Testis (tissue), 3 donors: ENCODE results near the gene GALNT17. TPM values are rescaled to one million over a fixed set of nuclear protein-coding genes. Genes with fewer than 3 reads are reported as not detected.

ENCODE experiments used
- DNase-seq: peaks from one replicate; pipeline ENCODE4 v3.0.0-alpha.2; 2019
- H3K27ac ChIP-seq, 2 donors: fragments of 200-600 bp; sonication (generic); one replicate each; pipeline ENCODE4 v1.5.1; 2019
- H3K27me3 ChIP-seq: fragments of 200-600 bp; sonication (generic); one replicate; pipeline ENCODE4 v1.5.1; 2019
- H3K36me3 ChIP-seq: fragments of 200-600 bp; sonication (generic); one replicate; pipeline ENCODE4 v1.5.1; 2017; ENCODE audit warnings: low read depth; ENCODE audit errors: missing control alignments
- H3K4me1 ChIP-seq: fragments of 200-600 bp; sonication (generic); one replicate; pipeline ENCODE4 v1.5.1; 2019
- H3K4me3 ChIP-seq, 2 donors: fragments of 200-600 bp; sonication (generic); one replicate each; pipeline ENCODE4 v1.5.1; 2017 to 2019
- H3K9me3 ChIP-seq: fragments of 200-600 bp; sonication (generic); one replicate; pipeline ENCODE4 v1.5.1; 2017
- CTCF ChIP-seq, 3 experiments: fragments of 450-650 bp in 2 of 3; fragments of 200-600 bp in 1 of 3; sonication (generic) in 1 of 3; IDR thresholded peaks; one replicate each; pipeline ENCODE4 v1.5.1; 2016 to 2019; ENCODE audit warnings: antibody characterized with exemption in 3 of 3, mild to moderate bottlenecking in 2 of 3, moderate library complexity in 1 of 3
- POLR2A ChIP-seq: fragments of 450-650 bp; IDR thresholded peaks from one replicate; pipeline ENCODE4 v1.6.1; 2017; ENCODE audit warnings: antibody characterized with exemption, mild to moderate bottlenecking, moderate library complexity
- WGBS, 2 donors: methylation state at CpG; one replicate each; pipeline ENCODE4 v1.1.5; 2018; 5-methylcytosine and 5-hydroxymethylcytosine counted together
- intact Hi-C: fragments of 100-400 bp; cut with DNase I; formaldehyde crosslinking; loops from one replicate; pipeline ENCODE4 v1.15.1; 2023; ENCODE audit warnings: low total_unique reads
- polyA plus RNA-seq: library from polyadenylated mRNA; stranded (reverse); fragments of 350-450 nt; fragmentation: Illumina TruSeq; extraction: RNeasy Lipid Tissue Mini Kit (QIAGEN cat#74804); gene quantifications from one replicate; pipeline ENCODE4 v1.2.3, GENCODE V29; 2014; ENCODE audit warnings: low read depth, low replicate concordance; ENCODE audit not compliant: insufficient read depth
- total RNA-seq, 2 donors: library from RNA; depleted of rRNA; stranded (reverse); fragments of >200 nt; gene quantifications; one replicate each; pipeline ENCODE4 v1.2.3, GENCODE V29; 2016

GALNT17 gene
- total and polyA plus RNA-seq, 3 donors from 2014 or later = 10.9 to 39.1 (median 29.4) TPM

GRCh38 chr7:71182438-71182935 is 50.5 kb downstream of the GALNT17 start:
- TF ChIP-seq CTCF (IDR thresholded peaks at IDR 0.05) (no peak), POLR2A (no peak)
- H3K4me1 ChIP-seq = peaks cover 6% of the 10 kb centered on the region
- no peak overlapping the region for H3K4me3 ChIP-seq
- H3K9me3 ChIP-seq = no peaks in the 10 kb centered on the region
- DNase-seq = no peak
- WGBS, 2 donors = 24 to 53% methylated on average over 4 of the region's 4 CpGs
- no peaks in the 10 kb centered on the region for H3K36me3 ChIP-seq
- no peaks in the 10 kb centered on the region for H3K27me3 ChIP-seq
- H3K27ac ChIP-seq = no peak overlapping the region
- intact Hi-C loops = no loop called here

GRCh38 chr7:71184136-71184535 is 52.2 kb downstream of the GALNT17 start:
- intact Hi-C loops = no loop called here
- DNase-seq = no peak
- H3K36me3 ChIP-seq = no peaks in the 10 kb centered on the region
- WGBS, 2 donors = 89 to 94% methylated on average over 5 of the region's 5 CpGs
- no peaks in the 10 kb centered on the region for H3K9me3 ChIP-seq
- H3K27me3 ChIP-seq = no peaks in the 10 kb centered on the region
- no peak overlapping the region for H3K4me3 ChIP-seq
- peaks cover 6% of the 10 kb centered on the region for H3K4me1 ChIP-seq
- TF ChIP-seq POLR2A = no peak
- TF ChIP-seq CTCF (IDR thresholded peaks at IDR 0.05) = no peak
- H3K27ac ChIP-seq = no peak overlapping the region

GRCh38 chr7:71184609-71185008 is 52.7 kb downstream of the GALNT17 start:
- WGBS, 2 donors = 85 to 92% methylated on average over 1 of the region's 1 CpG

GRCh38 chr7:71186535-71187057 is 54.7 kb downstream of the GALNT17 start:
- Histone ChIP-seq H3K9me3 (no peaks in the 10 kb centered on the region), H3K36me3 (no peaks in the 10 kb centered on the region), H3K27me3 (no peaks in the 10 kb centered on the region), H3K27ac (no peak overlapping the region), H3K4me3 (no peak overlapping the region), H3K4me1 (peaks cover 6% of the 10 kb centered on the region)
- intact Hi-C loops = no loop called here
- DNase-seq = no peak
- 74 to 75% methylated on average over 4 of the region's 4 CpGs for WGBS, 2 donors
- TF ChIP-seq CTCF (IDR thresholded peaks at IDR 0.05) (no peak), POLR2A (no peak)

More at GRCh38 chr7:71184609-71185008, 52.7 kb downstream of the GALNT17 start:
- Histone ChIP-seq H3K4me3 (no peak overlapping the region), H3K4me1 (peaks cover 6% of the 10 kb centered on the region), H3K9me3 (no peaks in the 10 kb centered on the region), H3K27ac (no peak overlapping the region), H3K27me3 (no peaks in the 10 kb centered on the region), H3K36me3 (no peaks in the 10 kb centered on the region)
- TF ChIP-seq CTCF (IDR thresholded peaks at IDR 0.05) = no peak
- no peak for TF ChIP-seq POLR2A
- intact Hi-C loops = no loop called here
- DNase-seq = no peak

- 85 to 91% methylated on average over 6 of the region's 6 CpGs for WGBS, 2 donors
Measured at GRCh38 chr7:71191771-71192170, 59.8 kb downstream of the GALNT17 start.

More at GRCh38 chr7:71191771-71192170, 59.8 kb downstream of the GALNT17 start:
- DNase-seq = no peak
- H3K4me3 ChIP-seq = no peak overlapping the region
- no peaks in the 10 kb centered on the region for H3K36me3 ChIP-seq
- no peaks in the 10 kb centered on the region for H3K27me3 ChIP-seq
- TF ChIP-seq CTCF (IDR thresholded peaks at IDR 0.05) (no peak), POLR2A (no peak)
- intact Hi-C loops = no loop called here
- H3K27ac ChIP-seq = no peak overlapping the region
- H3K9me3 ChIP-seq = no peaks in the 10 kb centered on the region
- no peaks in the 10 kb centered on the region for H3K4me1 ChIP-seq
